ENCODE results near the gene TRIM33. TPM values are rescaled to one million over a fixed set of nuclear protein-coding genes. Genes with fewer than 3 reads are reported as not detected.

Gene TRIM33
- polyA plus RNA-seq, 1 of the 3 experiments (the other 2 are of a cell fraction): 6.3 TPM

DNA sequence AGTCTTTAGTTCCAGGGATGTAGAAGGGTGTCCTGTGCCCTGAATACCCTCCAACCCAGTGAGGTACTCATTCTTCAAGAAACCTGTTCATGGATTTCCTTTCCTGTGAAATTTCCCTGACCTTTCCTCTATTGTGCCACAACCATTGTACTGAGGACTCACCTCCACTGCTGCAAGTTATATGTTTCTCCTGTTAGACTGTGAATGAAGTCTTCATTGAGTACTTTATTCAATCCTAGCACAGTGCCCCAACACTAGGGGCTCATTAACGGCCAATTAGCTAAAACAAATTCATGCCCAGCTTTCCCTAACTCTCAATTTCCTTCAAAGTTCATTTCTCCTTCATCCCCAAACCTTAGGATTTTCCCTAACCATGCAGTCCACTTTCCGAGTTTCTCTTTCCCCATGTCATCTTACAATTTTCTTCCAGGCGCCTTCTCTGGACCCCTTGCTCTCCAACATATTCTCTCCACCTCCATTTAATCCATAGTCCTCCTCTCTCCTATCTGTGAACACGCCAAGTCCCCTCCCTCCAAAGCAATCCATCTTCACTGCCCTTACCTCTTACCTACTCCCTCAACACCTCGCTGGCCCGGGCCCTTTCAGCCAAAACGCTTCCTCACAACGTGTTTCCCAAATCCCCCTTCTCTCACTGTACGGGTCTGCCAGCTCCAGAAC lies 1.3 kb downstream of the TRIM33 start:
- no peaks in the 10 kb centered on the region for H3K9me3 ChIP-seq
- H3K27ac ChIP-seq (ENCODE audit: low read depth in 2 of 2, low read length in 1 of 2): peak overlapping the region; percentile 86 to 88; a peak in 2 of 4 replicates
- CTCF ChIA-PET: interaction anchor here (1.0 to 1.7 kb wide), 2 partner anchors 46 to 163 kb away, joined by 3 to 4 read pairs; no protein-coding TSS in a partner anchor

DNA sequence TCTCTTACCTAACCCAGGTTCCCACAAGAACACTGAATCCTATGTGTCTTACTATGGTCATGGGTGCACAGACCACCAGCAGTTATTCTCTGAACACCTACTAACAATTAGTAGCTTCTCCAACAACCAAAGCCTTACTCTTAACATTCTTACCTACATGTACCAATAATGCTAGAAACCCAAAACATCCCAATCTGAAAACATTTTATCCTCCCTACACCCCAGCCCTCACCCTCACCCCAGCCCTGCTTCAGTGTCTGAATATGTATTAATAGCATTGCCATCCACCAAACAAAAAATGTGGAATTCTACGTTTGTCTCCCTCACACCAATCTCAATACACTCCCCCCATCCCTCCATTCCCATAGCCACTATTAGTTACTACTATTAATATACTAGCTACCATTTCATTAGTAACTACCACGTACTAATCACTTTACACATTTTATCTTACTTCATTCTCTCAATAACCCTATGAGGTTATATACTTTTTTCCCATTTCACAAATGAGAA lies 2.6 kb downstream of the TRIM33 start:
- Histone ChIP-seq H3K4me3 (ENCODE audit: low read depth in 2 of 2, low read length in 1 of 2) (0 out of 4 replicates have a peak overlapping the region, but pooled peaks of 1 of the 2 experiments have one; percentile 0), H2AFZ (ENCODE audit: low read depth) (no peak overlapping the region), H3F3A (replicated peaks; ENCODE audit: insufficient read depth) (peaks cover 8% of the 10 kb centered on the region), H3K9me3 (no peaks in the 10 kb centered on the region), H3K27me3 (ENCODE audit: insufficient read depth) (no peaks in the 10 kb centered on the region), H3K79me2 (ENCODE audit: insufficient read depth) (peaks cover 73% of the 10 kb centered on the region), H3K4me1 (ENCODE audit: control insufficient read depth in 1 of 2, insufficient read depth in 2 of 2, low read depth in 1 of 2, low read length in 1 of 2) (peaks cover 12% of the 10 kb centered on the region in 2 experiments; a peak in 3 of 4 replicates), H4K20me1 (ENCODE audit: insufficient read depth) (peaks cover 62% of the 10 kb centered on the region), H3K9me2 (no peaks in the 10 kb centered on the region), H3K36me3 (replicated peaks in 1 of 2; ENCODE audit: control insufficient read depth in 1 of 2, insufficient read depth in 2 of 2, low read length in 1 of 2) (peaks cover 3 to 10% of the 10 kb centered on the region in 2 experiments), H3K27ac (ENCODE audit: low read depth in 2 of 2, low read length in 1 of 2) (no peak overlapping the region), H3K4me2 (peak overlapping the region; percentile 94; the same call in 1 of the 2 replicates), H3K9ac (no peak overlapping the region)
- no peak for TF ChIP-seq NFIC (IDR thresholded peaks at IDR 0.05; ENCODE audit: borderline replicate concordance)
- TF ChIP-seq ELF1 (IDR thresholded peaks at IDR 0.05): no peak
- no peak for TF ChIP-seq RCOR1 (IDR thresholded peaks at IDR 0.05; ENCODE audit: low read length)
- WGBS (ENCODE audit: low lambda C conversion rate): 93% methylated on average over 2 of the region's 2 CpGs
- no peak for DNase-seq
- ChIA-PET CTCF (interaction anchor here (1.5 kb wide), 1 partner anchor 80 kb away, joined by 4 read pairs; no protein-coding TSS in a partner anchor), POLR2A (no interaction called here)

More for the DNA sequence above, 1.3 kb downstream of the TRIM33 start:
- H3K36me3 ChIP-seq (replicated peaks in 1 of 2; ENCODE audit: control insufficient read depth in 1 of 2, insufficient read depth in 2 of 2, low read length in 1 of 2): peaks cover 3 to 10% of the 10 kb centered on the region in 2 experiments
- H3K9me2 ChIP-seq: no peaks in the 10 kb centered on the region
- H3K9ac ChIP-seq: peak overlapping the region; percentile 89
- POLR2A ChIA-PET: interaction anchor here (0.6 to 1.2 kb wide), 2 partner anchors 8 to 13 kb away, joined by 3 to 5 read pairs; no protein-coding TSS in a partner anchor
- peak overlapping the region; percentile 54; the same call in 1 of the 2 replicates for H2AFZ ChIP-seq (ENCODE audit: low read depth)
- peaks cover 7 to 12% of the 10 kb centered on the region in 2 experiments; a peak in 3 of 4 replicates for H3K4me1 ChIP-seq (ENCODE audit: control insufficient read depth in 1 of 2, insufficient read depth in 2 of 2, low read depth in 1 of 2, low read length in 1 of 2)
- peak overlapping the region; percentile 85 to 96 for H3K4me3 ChIP-seq (ENCODE audit: low read depth in 2 of 2, low read length in 1 of 2)
- peaks cover 8% of the 10 kb centered on the region for H3F3A ChIP-seq (replicated peaks; ENCODE audit: insufficient read depth)
- no peaks in the 10 kb centered on the region for H3K27me3 ChIP-seq (ENCODE audit: insufficient read depth)
- H3K79me2 ChIP-seq (ENCODE audit: insufficient read depth): peaks cover 60% of the 10 kb centered on the region
- DNase-seq: no peak
- WGBS (ENCODE audit: low lambda C conversion rate): 4% methylated on average over 9 of the region's 9 CpGs
- H4K20me1 ChIP-seq (ENCODE audit: insufficient read depth): peaks cover 56% of the 10 kb centered on the region
- no peak for TF ChIP-seq FOSL2 (IDR thresholded peaks at IDR 0.05; ENCODE audit: borderline replicate concordance, low read depth)
- peak overlapping the region; percentile 94 for H3K4me2 ChIP-seq

DNA sequence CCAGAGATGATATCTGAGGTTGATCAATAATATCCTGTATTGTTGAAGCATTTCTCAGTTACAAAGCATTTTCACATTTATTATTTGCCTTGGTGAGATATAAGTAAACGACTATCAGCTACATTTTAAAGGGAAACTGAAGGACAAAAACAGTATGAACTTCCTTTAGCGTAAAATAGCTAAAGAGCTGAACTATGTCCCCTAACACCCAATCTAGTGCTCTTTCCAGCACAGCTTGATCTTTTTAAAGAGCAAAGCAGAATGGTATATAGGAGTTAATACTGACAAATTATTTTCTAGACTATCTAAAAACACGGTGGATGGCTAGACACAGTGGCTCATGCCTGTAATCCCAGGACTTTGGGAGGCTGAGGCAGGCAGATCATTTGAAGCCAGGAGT lies 3.5 kb downstream of the TRIM33 start:
- H3K4me1 ChIP-seq (ENCODE audit: control insufficient read depth in 1 of 2, insufficient read depth in 2 of 2, low read depth in 1 of 2, low read length in 1 of 2): peaks cover 12% of the 10 kb centered on the region in 2 experiments; a peak in 3 of 4 replicates
- H3K27me3 ChIP-seq (ENCODE audit: insufficient read depth): no peaks in the 10 kb centered on the region
- H3K9me3 ChIP-seq: no peaks in the 10 kb centered on the region
- H3K4me2 ChIP-seq: no peak overlapping the region
- no peak for DNase-seq
- CTCF ChIA-PET: interaction anchor here (1.0 to 1.5 kb wide), 2 partner anchors 79 to 161 kb away, joined by 3 to 4 read pairs; no protein-coding TSS in a partner anchor
- H3K9ac ChIP-seq: no peak overlapping the region
- no peak overlapping the region for H2AFZ ChIP-seq (ENCODE audit: low read depth)
- peaks cover 3 to 10% of the 10 kb centered on the region in 2 experiments for H3K36me3 ChIP-seq (replicated peaks in 1 of 2; ENCODE audit: control insufficient read depth in 1 of 2, insufficient read depth in 2 of 2, low read length in 1 of 2)
- WGBS (ENCODE audit: low lambda C conversion rate): 65% methylated on average over 3 of the region's 3 CpGs
- H3F3A ChIP-seq (replicated peaks; ENCODE audit: insufficient read depth): peaks cover 9% of the 10 kb centered on the region
- no peak overlapping the region for H3K27ac ChIP-seq (ENCODE audit: low read depth in 2 of 2, low read length in 1 of 2)
- H4K20me1 ChIP-seq (ENCODE audit: insufficient read depth): peaks cover 63% of the 10 kb centered on the region
- TF ChIP-seq YY1 (IDR thresholded peaks at IDR 0.05; ENCODE audit: low read depth): no peak
- TF ChIP-seq CHD2 (IDR thresholded peaks at IDR 0.05; ENCODE audit: low read length, partially characterized antibody): no peak
- no peaks in the 10 kb centered on the region for H3K9me2 ChIP-seq
- peaks cover 82% of the 10 kb centered on the region for H3K79me2 ChIP-seq (ENCODE audit: insufficient read depth)
- POLR2A ChIA-PET: no interaction called here
- H3K4me3 ChIP-seq (ENCODE audit: low read depth in 2 of 2, low read length in 1 of 2): no peak overlapping the region
